Naive thymus-derived CD4-positive, alpha-beta T cell (primary cell): ENCODE measurements around the gene AOPEP. TPM values are rescaled to one million over a fixed set of nuclear protein-coding genes. Genes with fewer than 3 reads are reported as not detected.

Experiments used
- ATAC-seq: fragments of 150-1000 bp; cut with Tn5 transposase; 2 replicates; pipeline ENCODE4 v1.10.0; 2021; ENCODE audit warnings: mild to moderate bottlenecking, moderate library complexity
- CTCF ChIA-PET: fragments of 350-600 bp; sonication (Branson Sonifier 250); formaldehyde crosslinking; loops from one replicate; lab custom pipeline; 2021; ENCODE audit warnings: antibody characterized with exemption; lab: Charles Lee
- POLR2A ChIA-PET: fragments of 350-600 bp; sonication (Branson Sonifier 250); formaldehyde crosslinking; loops from one replicate; lab custom pipeline; 2021; ENCODE audit warnings: antibody characterized with exemption, inconsistent platforms; lab: Charles Lee
- DNase-seq, 9 donors: peaks; one replicate each; pipeline versions ENCODE4 v3.0.0 to v3.0.0-alpha.2; 2020 to 2022; ENCODE audit warnings: mixed read lengths in 1 of 9
- H3K27ac ChIP-seq: one replicate; pipeline ENCODE4 v1.7.0; 2013; ENCODE audit warnings: mild to moderate bottlenecking, low read depth, low read length, moderate library complexity
- H3K27me3 ChIP-seq, 2 donors: one replicate each; pipeline ENCODE4 v1.7.0; 2013; ENCODE audit warnings: low read length in 2 of 2, mild to moderate bottlenecking in 2 of 2, moderate library complexity in 2 of 2; ENCODE audit not compliant: control insufficient read depth in 2 of 2, insufficient read depth in 2 of 2
- H3K36me3 ChIP-seq, 3 experiments: 1 replicate in 2 of 3; 2 replicates in 1 of 3; pipeline ENCODE4 v1.7.0; 2013; ENCODE audit warnings: low read length in 3 of 3, mild to moderate bottlenecking in 3 of 3, moderate library complexity in 1 of 3; ENCODE audit not compliant: insufficient read depth in 3 of 3, control insufficient read depth in 2 of 3
- H3K4me1 ChIP-seq, 2 donors: one replicate each; pipeline ENCODE4 v1.7.0; 2013; ENCODE audit warnings: low read length in 2 of 2, mild to moderate bottlenecking in 2 of 2, moderate library complexity in 1 of 2; ENCODE audit not compliant: control insufficient read depth in 2 of 2, insufficient read depth in 2 of 2
- H3K4me3 ChIP-seq: 2 replicates; pipeline ENCODE4 v1.7.0; 2013; ENCODE audit warnings: mild to moderate bottlenecking, low read length
- H3K9me3 ChIP-seq, 3 experiments: 1 replicate in 2 of 3; 2 replicates in 1 of 3; pipeline ENCODE4 v1.7.0; 2013; ENCODE audit warnings: low read length in 3 of 3; ENCODE audit not compliant: control insufficient read depth in 2 of 3
- H3K27ac Mint-ChIP-seq, 9 donors: one replicate each; pipeline ENCODE4 v1.8.0; 2020 to 2022; ENCODE audit warnings: mixed read lengths in 9 of 9, mild to moderate bottlenecking in 8 of 9, moderate library complexity in 5 of 9, inconsistent platforms in 2 of 9
- H3K27me3 Mint-ChIP-seq, 5 donors: one replicate each; pipeline ENCODE4 v1.8.0; 2021 to 2022; ENCODE audit warnings: mixed read lengths in 5 of 5, mild to moderate bottlenecking in 1 of 5
- H3K36me3 Mint-ChIP-seq, 5 donors: one replicate each; pipeline ENCODE4 v1.8.0; 2020 to 2022; ENCODE audit warnings: mixed read lengths in 5 of 5, mild to moderate bottlenecking in 3 of 5, inconsistent platforms in 1 of 5
- H3K4me1 Mint-ChIP-seq, 7 donors: one replicate each; pipeline ENCODE4 v1.8.0; 2020 to 2022; ENCODE audit warnings: mixed read lengths in 7 of 7, mild to moderate bottlenecking in 3 of 7, inconsistent platforms in 1 of 7
- H3K4me3 Mint-ChIP-seq, 10 donors: one replicate each; pipeline ENCODE4 v1.8.0; 2020 to 2022; ENCODE audit warnings: mild to moderate bottlenecking in 10 of 10, mixed read lengths in 10 of 10, moderate library complexity in 6 of 10, inconsistent platforms in 2 of 10
- H3K9me3 Mint-ChIP-seq, 11 donors: one replicate each; pipeline ENCODE4 v1.8.0; 2020 to 2022; ENCODE audit warnings: mixed read lengths in 11 of 11, mild to moderate bottlenecking in 4 of 11, inconsistent platforms in 1 of 11, moderate library complexity in 1 of 11
- intact Hi-C, 2 donors: fragments of 100-400 bp; cut with micrococcal nuclease; formaldehyde crosslinking; loops; one replicate each; pipeline ENCODE4 v1.15.1; 2023
- polyA plus RNA-seq, 2 donors: library from polyadenylated mRNA; unstranded; fragments of 300-500 nt; fragmentation: Illumina TruSeq; gene quantifications; one replicate each; pipeline ENCODE4 v1.2.3, GENCODE V29; 2021
- total RNA-seq, 6 experiments: library from RNA in 5 of 6; stranded (reverse) in 5 of 6; gene quantifications; 1 replicate in 5 of 6; 2 replicates in 1 of 6; pipeline ENCODE4 v1.2.3 and lab custom pipeline; 2021 to 2026

Gene AOPEP
- total and polyA plus RNA-seq, 7 experiments from 2014 or later: 5.7 to 19.0 (median 13.6) TPM

- no peaks in the 10 kb centered on the region for H3K4me1 ChIP-seq
- H3K27ac ChIP-seq: no peak overlapping the region
- no peak overlapping the region for H3K4me3 Mint-ChIP-seq
- H3K36me3 Mint-ChIP-seq: peaks cover 0 to 10% (median 3%) of the 10 kb centered on the region in 5 donors
- H3K4me1 Mint-ChIP-seq: peaks cover 0 to 5% (median 0%) of the 10 kb centered on the region in 7 donors
- H3K9me3 ChIP-seq: no peaks in the 10 kb centered on the region
- peak; percentile 74 for ATAC-seq
- peak overlapping the region in 2 of 9 donors; percentile 36 for H3K27ac Mint-ChIP-seq
- H3K27me3 Mint-ChIP-seq: no peaks in the 10 kb centered on the region
- H3K36me3 ChIP-seq: no peaks in the 10 kb centered on the region
- H3K4me3 ChIP-seq: no peak overlapping the region
- peak in 4 of 9 donors; percentile 13 to 31 (median 20) for DNase-seq
- peaks cover 0 to 1% (median 0%) of the 10 kb centered on the region in 11 donors for H3K9me3 Mint-ChIP-seq
- intact Hi-C loops: loop anchor here in 1 of 2 donors (1.0 kb wide), 1 partner anchor 135 kb away; no protein-coding TSS in a partner anchor
- no peaks in the 10 kb centered on the region for H3K27me3 ChIP-seq
- CTCF ChIA-PET: interaction anchor here (1.0 to 2.0 kb wide), 2 partner anchors 10 to 237 kb away, joined by 3 to 14 read pairs; no protein-coding TSS in a partner anchor
- POLR2A ChIA-PET: no interaction called here
These were observed 191.7 kb downstream of the AOPEP start for GRCh38 chr9:94918038-94918753.

GRCh38 chr9:94919376-94920098 lies 193.0 kb downstream of the AOPEP start:
- no peaks in the 10 kb centered on the region for H3K27me3 ChIP-seq
- no peak overlapping the region for H3K4me3 ChIP-seq
- ChIA-PET CTCF (no interaction called here), POLR2A (interaction anchor here (0.7 kb wide), 1 partner anchor 92 kb away, joined by 3 read pairs; no protein-coding TSS in a partner anchor)
- no peaks in the 10 kb centered on the region for H3K36me3 ChIP-seq
- DNase-seq: no peak
- H3K9me3 ChIP-seq: no peaks in the 10 kb centered on the region
- H3K4me3 Mint-ChIP-seq: no peak overlapping the region
- intact Hi-C loops: no loop called here
- H3K4me1 Mint-ChIP-seq: peaks cover 0 to 5% (median 0%) of the 10 kb centered on the region in 7 donors
- peaks cover 0 to 16% (median 3%) of the 10 kb centered on the region in 5 donors for H3K36me3 Mint-ChIP-seq
- no peaks in the 10 kb centered on the region for H3K27me3 Mint-ChIP-seq
- H3K9me3 Mint-ChIP-seq: peaks cover 0 to 1% (median 0%) of the 10 kb centered on the region in 11 donors
- peak overlapping the region in 1 of 9 donors; percentile 17 for H3K27ac Mint-ChIP-seq
- H3K27ac ChIP-seq: no peak overlapping the region
- ATAC-seq: no peak
- no peaks in the 10 kb centered on the region for H3K4me1 ChIP-seq

GRCh38 chr9:94920420-94921091 lies 194.1 kb downstream of the AOPEP start:
- H3K27me3 ChIP-seq: no peaks in the 10 kb centered on the region
- no peaks in the 10 kb centered on the region for H3K9me3 ChIP-seq
- ATAC-seq (no peak), DNase-seq (no peak)
- H3K27ac ChIP-seq: no peak overlapping the region
- CTCF ChIA-PET: no interaction called here
- POLR2A ChIA-PET: no interaction called here
- Mint-ChIP-seq H3K9me3 (peaks cover 0 to 1% (median 0%) of the 10 kb centered on the region in 11 donors), H3K4me1 (peaks cover 0 to 5% (median 0%) of the 10 kb centered on the region in 7 donors), H3K36me3 (peaks cover 1 to 14% (median 5%) of the 10 kb centered on the region in 5 donors), H3K27ac (no peak overlapping the region), H3K4me3 (no peak overlapping the region), H3K27me3 (no peaks in the 10 kb centered on the region)
- H3K36me3 ChIP-seq: peaks cover 0 to 1% (median 0%) of the 10 kb centered on the region in 3 experiments
- H3K4me1 ChIP-seq: no peaks in the 10 kb centered on the region
- H3K4me3 ChIP-seq: no peak overlapping the region
- intact Hi-C loops: no loop called here

- Histone ChIP-seq H3K9me3 (no peaks in the 10 kb centered on the region), H3K4me3 (no peak overlapping the region), H3K27me3 (no peaks in the 10 kb centered on the region), H3K4me1 (no peaks in the 10 kb centered on the region), H3K27ac (no peak overlapping the region), H3K36me3 (peaks cover 0 to 6% (median 0%) of the 10 kb centered on the region in 3 experiments)
- ATAC-seq (no peak), DNase-seq (no peak)
- POLR2A ChIA-PET: no interaction called here
- Mint-ChIP-seq H3K36me3 (peaks cover 1 to 19% (median 6%) of the 10 kb centered on the region in 5 donors), H3K4me1 (peaks cover 0 to 5% (median 0%) of the 10 kb centered on the region in 7 donors), H3K27ac (no peak overlapping the region), H3K4me3 (no peak overlapping the region), H3K27me3 (no peaks in the 10 kb centered on the region), H3K9me3 (peaks cover 0 to 1% (median 0%) of the 10 kb centered on the region in 11 donors)
- CTCF ChIA-PET: no interaction called here
- intact Hi-C loops: no loop called here
These were observed 194.6 kb downstream of the AOPEP start for GRCh38 chr9:94921092-94921471.

GRCh38 chr9:94921656-94922055 lies 195.2 kb downstream of the AOPEP start:
- ATAC-seq (no peak), DNase-seq (no peak)
- Mint-ChIP-seq H3K9me3 (peaks cover 0 to 1% (median 0%) of the 10 kb centered on the region in 11 donors), H3K27me3 (no peaks in the 10 kb centered on the region), H3K4me3 (no peak overlapping the region), H3K27ac (no peak overlapping the region), H3K4me1 (peaks cover 0 to 5% (median 0%) of the 10 kb centered on the region in 7 donors), H3K36me3 (peaks cover 1 to 20% (median 6%) of the 10 kb centered on the region in 5 donors)
- Histone ChIP-seq H3K9me3 (no peaks in the 10 kb centered on the region), H3K27ac (no peak overlapping the region), H3K36me3 (peaks cover 0 to 12% (median 0%) of the 10 kb centered on the region in 3 experiments), H3K27me3 (no peaks in the 10 kb centered on the region), H3K4me1 (no peaks in the 10 kb centered on the region), H3K4me3 (no peak overlapping the region)
- ChIA-PET POLR2A (no interaction called here), CTCF (no interaction called here)
- intact Hi-C loops: no loop called here

GRCh38 chr9:94922098-94922607 lies 195.7 kb downstream of the AOPEP start:
- Mint-ChIP-seq H3K4me3 (no peak overlapping the region), H3K9me3 (peaks cover 0 to 1% (median 0%) of the 10 kb centered on the region in 11 donors), H3K27ac (no peak overlapping the region), H3K36me3 (peaks cover 1 to 20% (median 6%) of the 10 kb centered on the region in 5 donors), H3K27me3 (no peaks in the 10 kb centered on the region), H3K4me1 (peaks cover 0 to 5% (median 0%) of the 10 kb centered on the region in 7 donors)
- Histone ChIP-seq H3K9me3 (no peaks in the 10 kb centered on the region), H3K27ac (no peak overlapping the region), H3K4me3 (no peak overlapping the region), H3K27me3 (no peaks in the 10 kb centered on the region), H3K36me3 (peaks cover 0 to 12% (median 0%) of the 10 kb centered on the region in 3 experiments), H3K4me1 (no peaks in the 10 kb centered on the region)
- intact Hi-C loops: no loop called here
- no peak for ATAC-seq
- ChIA-PET POLR2A (no interaction called here), CTCF (no interaction called here)
- no peak for DNase-seq
